GM12878 (cell line): ENCODE results near the gene GNLY.

Experiments used
- POLR2AphosphoS5 ChIP-seq: IDR thresholded peaks from 2 replicates; pipeline ENCODE4 v1.6.1; 2011; ENCODE audit warnings: mild to moderate bottlenecking, low read length, inconsistent platforms
- TF ChIP-seq, protein P1 (sequence below), 3 experiments: IDR thresholded peaks in 2 of 3; conservative IDR thresholded peaks in 1 of 3; 2 replicates each; pipeline ENCODE4 v1.5.1; 2011; ENCODE audit warnings: low read depth in 3 of 3, low read length in 3 of 3, mild to moderate bottlenecking in 3 of 3, control low read depth in 2 of 3, moderate library complexity in 2 of 3, inconsistent platforms in 1 of 3, mixed read lengths in 1 of 3; ENCODE audit not compliant: control insufficient read depth in 2 of 3, insufficient read depth in 1 of 3; ENCODE audit errors: extremely low read depth in 1 of 3

DNA sequence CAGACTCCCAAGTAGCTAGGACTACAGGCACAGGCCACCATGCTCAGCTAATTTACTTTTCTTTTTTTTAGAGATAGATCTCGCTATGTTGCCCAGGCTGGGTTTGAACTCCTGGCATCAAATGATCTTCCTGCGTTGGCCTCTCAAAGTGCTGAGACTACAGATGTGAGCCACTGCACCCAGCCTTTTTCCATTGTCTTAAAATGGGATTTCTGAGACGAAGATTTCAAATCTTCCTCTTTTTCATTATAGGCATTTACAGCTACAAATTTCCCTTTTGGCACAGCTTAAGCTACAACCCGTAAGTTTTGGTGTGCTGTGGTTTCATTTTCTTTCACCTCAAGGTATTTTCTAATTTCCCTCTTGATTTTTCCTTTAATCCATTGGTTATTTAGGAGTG is 8.6 kb downstream of the GNLY start:
- no peak for TF ChIP-seq POLR2AphosphoS5
- TF ChIP-seq, protein P1, sequence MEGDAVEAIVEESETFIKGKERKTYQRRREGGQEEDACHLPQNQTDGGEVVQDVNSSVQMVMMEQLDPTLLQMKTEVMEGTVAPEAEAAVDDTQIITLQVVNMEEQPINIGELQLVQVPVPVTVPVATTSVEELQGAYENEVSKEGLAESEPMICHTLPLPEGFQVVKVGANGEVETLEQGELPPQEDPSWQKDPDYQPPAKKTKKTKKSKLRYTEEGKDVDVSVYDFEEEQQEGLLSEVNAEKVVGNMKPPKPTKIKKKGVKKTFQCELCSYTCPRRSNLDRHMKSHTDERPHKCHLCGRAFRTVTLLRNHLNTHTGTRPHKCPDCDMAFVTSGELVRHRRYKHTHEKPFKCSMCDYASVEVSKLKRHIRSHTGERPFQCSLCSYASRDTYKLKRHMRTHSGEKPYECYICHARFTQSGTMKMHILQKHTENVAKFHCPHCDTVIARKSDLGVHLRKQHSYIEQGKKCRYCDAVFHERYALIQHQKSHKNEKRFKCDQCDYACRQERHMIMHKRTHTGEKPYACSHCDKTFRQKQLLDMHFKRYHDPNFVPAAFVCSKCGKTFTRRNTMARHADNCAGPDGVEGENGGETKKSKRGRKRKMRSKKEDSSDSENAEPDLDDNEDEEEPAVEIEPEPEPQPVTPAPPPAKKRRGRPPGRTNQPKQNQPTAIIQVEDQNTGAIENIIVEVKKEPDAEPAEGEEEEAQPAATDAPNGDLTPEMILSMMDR (IDR thresholded peaks at IDR 0.05 in 2 of 3, conservative IDR thresholded peaks at IDR 0.05 in 1 of 3; ENCODE audit: control insufficient read depth in 2 of 3, extremely low read depth in 1 of 3, insufficient read depth in 1 of 3, low read depth in 3 of 3, low read length in 3 of 3): no peak
